GM21786 (cell line): Measurements from ENCODE around the gene TBX21.

Experiments used
- ATAC-seq: cut with Tn5 transposase; IDR thresholded peaks from one replicate; pipeline ENCODE4 v1.9.1; 2021; ENCODE audit not compliant: unreplicated experiment

The TBX21 gene, protein sequence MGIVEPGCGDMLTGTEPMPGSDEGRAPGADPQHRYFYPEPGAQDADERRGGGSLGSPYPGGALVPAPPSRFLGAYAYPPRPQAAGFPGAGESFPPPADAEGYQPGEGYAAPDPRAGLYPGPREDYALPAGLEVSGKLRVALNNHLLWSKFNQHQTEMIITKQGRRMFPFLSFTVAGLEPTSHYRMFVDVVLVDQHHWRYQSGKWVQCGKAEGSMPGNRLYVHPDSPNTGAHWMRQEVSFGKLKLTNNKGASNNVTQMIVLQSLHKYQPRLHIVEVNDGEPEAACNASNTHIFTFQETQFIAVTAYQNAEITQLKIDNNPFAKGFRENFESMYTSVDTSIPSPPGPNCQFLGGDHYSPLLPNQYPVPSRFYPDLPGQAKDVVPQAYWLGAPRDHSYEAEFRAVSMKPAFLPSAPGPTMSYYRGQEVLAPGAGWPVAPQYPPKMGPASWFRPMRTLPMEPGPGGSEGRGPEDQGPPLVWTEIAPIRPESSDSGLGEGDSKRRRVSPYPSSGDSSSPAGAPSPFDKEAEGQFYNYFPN

DNA sequence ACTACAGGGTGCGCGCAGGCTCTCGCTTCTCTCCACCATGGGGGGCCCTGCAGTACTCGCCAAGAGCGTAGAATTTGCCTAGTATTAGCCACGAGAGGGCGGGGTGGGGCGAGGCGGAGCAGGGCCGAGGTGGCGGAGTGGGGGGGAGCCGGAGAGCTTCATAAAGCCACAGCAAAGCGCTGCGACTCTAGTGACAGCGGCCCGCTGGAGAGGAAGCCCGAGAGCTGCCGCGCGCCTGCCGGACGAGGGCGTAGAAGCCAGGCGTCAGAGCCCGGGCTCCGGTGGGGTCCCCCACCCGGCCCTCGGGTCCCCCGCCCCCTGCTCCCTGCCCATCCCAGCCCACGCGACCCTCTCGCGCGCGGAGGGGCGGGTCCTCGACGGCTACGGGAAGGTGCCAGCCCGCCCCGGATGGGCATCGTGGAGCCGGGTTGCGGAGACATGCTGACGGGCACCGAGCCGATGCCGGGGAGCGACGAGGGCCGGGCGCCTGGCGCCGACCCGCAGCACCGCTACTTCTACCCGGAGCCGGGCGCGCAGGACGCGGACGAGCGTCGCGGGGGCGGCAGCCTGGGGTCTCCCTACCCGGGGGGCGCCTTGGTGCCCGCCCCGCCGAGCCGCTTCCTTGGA lies at the start of gene TBX21:
TSS of gene TBX21 (plus strand) at position 190 of the 627 bp plus-strand sequence. CDS start at position 409, 219 bp downstream.
- peak; percentile 47 for ATAC-seq

DNA sequence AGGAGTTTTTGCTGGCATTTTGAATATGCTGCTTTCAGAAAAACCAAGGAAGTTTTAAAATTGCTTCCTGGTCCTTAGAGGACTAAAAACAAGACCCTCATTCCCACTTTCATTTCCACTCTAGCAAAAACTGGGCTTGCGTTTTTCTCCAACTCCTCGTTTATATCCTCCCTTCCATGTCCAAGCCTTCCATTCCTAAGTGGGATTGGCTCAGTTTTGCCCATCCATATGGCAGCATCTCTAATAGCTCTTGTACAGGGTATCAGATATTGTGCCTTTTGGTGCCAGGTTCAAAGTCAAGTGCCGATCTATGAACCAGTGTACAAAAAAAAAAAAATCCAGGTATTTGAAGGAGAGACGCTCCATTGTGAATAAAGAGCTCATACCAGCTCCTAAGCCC lies 49.0 kb upstream of the TBX21 start:
- ATAC-seq, result no peak

DNA sequence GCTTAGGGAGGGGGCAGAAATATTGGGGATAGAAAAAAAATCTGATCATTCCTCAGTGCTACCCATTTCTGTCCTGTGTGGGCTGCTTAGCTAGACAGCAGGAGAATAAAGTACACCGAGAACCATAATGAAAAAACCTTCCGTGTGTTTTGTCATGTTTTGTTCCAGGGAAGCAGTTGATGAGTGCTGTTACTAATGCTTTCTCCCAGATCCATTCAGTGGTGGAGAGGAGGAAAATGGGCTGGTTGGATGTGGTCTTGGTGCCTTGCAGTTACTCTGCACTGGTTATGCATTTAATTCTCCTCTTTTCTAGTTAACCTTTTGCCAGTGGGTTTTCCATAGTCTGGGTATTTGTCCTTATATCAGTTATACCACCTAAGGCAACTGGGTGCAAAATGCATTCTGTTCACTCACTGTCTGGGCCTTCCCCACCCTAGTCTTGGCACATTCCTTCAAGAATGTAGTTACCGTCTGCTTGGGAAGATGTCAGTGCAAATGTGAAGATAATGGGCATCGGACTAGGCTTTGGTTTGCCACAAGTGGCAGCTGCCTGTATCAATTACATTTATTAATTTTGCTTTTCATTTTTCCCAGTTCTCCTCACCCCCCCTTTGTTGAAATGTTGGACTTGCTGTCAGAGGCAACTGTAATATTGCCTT lies 48.4 kb upstream of the TBX21 start:
- no peak for ATAC-seq

DNA sequence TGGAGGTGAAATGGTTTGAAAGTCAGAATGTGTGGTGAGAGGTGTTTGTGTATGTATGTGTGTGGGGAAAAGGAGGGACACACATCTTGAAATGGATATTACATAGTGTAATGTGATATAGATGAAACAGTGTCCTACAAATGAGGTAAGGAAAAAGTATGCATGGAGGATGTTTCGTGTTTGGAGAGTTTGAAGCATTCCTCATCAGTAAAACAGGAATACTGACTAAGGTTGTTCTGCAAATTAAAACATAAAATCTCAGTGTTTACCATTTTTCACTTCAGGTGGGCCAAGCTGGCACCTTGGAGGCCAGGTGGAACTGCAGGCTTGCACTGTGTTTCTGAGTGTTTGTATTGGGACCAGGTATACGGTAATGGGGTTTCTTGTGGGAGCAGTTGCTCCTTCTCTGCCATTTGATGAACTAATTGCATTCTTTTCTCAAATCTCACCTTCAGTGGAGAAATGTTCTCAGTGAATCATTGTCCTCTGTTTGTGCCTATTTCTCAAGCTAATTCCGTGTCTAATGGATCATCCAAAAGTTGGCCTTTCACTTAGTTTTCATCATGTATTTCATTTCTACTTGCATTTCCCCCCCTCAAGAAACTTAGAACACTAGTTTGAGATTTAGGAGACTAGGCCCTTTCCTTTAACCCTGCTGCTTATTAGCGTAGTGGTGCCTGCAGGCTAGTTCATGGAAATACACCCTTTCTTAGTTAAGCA lies 47.3 kb upstream of the TBX21 start:
- ATAC-seq, result no peak

DNA sequence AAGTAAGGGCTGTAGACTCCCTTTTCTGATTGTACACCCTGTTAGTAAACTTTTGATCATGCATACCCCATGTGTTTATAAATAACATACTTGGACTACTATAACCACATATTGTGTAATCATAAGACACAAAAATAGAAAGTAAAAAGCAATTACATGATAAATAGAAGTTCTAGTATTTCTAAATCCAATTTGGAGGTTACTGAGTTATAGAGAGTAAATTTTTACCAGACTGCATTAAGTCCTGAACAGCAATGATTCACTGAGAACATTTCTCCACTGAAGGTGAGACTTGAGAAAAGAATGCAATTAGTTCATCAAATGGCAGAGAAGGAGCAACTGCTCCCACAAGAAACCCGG lies 46.8 kb upstream of the TBX21 start:
- ATAC-seq, result no peak

DNA sequence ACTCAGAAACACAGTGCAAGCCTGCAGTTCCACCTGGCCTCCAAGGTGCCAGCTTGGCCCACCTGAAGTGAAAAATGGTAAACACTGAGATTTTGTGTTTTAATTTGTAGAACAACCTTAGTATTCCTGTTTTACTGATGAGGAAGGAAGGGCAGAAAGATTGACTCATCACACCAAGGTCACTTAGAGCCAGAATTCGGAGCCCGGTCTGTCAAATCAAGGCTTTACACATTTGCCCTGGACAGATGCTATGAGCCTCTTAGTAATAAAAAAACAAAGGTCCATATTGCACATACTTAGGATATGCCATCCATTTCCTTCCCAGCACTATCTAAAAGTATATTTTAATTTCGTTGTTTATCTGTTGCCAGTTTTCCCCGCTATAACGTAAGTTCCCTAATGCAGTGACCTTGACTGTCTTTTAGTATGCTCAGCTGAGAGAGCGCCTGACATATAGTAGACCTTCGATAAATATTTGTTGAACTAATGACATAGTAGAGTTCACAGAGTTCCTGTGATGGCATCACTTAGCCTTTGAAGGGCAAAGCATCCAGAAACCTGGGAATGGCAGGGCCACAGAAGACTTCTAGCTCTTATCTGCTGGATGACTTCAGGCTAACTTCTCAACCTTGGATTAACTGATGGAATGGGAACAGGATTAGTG lies 46.2 kb upstream of the TBX21 start:
- ATAC-seq, result no peak

DNA sequence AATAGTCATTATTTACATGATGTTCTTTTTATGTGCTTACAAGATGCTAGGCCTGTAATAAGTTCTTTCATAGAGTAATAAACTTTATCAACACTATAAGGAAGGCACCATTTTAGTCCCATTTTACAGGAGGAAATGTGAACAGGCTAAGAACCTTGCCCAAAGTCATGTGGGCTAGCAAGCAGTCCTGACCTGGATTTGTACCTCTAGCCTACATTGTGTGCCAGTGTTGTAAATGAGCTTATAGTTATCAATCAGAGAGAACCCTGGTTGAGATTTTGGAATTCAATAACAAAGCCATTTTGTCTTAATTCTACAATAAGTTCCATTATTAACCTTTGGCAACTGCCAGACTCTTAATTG lies 45.7 kb upstream of the TBX21 start:
- no peak for ATAC-seq

DNA sequence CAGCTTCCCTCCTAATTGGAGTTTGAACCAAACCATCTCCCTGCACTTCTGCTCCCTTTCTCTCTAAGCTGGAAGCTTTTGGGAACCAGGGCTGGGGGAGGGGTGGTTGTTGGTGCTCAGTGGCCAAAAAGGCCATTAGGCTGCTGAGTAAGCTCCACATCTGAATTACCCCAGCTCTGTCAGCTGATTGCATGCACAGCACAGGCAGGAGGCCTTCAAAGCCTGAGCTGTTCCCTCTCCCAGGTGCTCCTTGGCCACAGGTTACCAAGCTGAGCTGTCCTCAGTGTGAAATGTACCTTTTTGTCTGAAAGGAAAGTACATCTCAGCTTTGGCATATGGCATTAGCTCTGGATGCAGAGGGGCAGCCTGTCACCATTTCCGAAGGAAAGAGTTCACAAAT lies 45.3 kb upstream of the TBX21 start:
- ATAC-seq, result no peak

DNA sequence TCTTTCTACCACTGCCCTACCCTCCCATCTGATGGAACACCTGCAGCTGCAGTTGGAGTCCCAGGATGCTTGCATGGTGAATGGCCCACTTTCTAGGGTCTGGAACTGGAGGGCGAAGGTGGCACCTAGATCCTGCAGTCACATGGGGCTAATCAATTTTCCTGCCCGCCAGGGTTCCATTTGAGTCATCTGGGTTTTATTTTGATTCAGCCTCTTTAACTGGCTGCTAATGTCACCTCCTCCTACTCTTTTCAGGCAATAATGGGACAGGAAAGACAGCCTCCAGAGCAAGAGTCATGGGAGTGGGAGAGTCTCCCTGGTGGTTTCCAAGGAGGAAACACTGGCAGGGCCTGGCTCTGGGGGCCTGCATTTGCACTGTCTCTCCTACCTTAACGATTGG lies 42.9 kb upstream of the TBX21 start:
- ATAC-seq, result no peak

DNA sequence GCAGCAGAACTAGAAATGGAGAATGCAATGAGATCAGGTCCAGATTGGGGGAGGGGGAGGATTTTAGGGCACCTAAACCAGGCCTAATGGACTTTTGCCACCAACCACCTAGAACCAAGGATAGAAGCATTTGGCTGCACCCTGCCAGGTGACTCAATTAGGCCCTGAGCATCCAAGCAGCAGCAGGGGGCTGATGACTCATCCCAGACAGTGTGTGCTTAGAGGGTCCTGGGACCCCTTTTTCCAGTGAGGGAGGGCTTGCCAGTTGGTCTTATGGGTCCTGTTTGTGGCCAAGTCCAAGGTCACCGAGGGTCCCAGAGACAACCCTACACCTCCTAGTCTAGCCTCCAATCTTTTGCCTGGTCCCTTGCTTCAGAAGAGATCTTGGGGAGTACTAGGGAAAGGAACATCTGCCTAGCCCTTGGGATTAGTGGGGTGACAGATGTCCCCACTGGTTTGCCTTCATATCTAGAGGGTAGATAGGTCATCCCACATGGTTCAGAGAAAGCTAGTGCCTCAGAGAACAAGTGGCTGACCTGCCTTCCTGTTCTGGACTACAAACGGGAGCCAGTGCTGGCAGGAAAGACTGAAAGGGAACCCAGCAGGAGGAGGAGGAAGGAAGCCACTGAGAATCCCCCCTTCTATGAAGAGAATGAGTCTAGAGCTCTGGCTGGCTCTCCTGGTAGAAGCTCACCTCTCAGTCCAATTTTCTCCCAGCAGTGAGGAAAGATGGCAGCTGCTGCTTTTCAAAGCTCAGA lies 40.7 kb upstream of the TBX21 start:
- ATAC-seq, result no peak

DNA sequence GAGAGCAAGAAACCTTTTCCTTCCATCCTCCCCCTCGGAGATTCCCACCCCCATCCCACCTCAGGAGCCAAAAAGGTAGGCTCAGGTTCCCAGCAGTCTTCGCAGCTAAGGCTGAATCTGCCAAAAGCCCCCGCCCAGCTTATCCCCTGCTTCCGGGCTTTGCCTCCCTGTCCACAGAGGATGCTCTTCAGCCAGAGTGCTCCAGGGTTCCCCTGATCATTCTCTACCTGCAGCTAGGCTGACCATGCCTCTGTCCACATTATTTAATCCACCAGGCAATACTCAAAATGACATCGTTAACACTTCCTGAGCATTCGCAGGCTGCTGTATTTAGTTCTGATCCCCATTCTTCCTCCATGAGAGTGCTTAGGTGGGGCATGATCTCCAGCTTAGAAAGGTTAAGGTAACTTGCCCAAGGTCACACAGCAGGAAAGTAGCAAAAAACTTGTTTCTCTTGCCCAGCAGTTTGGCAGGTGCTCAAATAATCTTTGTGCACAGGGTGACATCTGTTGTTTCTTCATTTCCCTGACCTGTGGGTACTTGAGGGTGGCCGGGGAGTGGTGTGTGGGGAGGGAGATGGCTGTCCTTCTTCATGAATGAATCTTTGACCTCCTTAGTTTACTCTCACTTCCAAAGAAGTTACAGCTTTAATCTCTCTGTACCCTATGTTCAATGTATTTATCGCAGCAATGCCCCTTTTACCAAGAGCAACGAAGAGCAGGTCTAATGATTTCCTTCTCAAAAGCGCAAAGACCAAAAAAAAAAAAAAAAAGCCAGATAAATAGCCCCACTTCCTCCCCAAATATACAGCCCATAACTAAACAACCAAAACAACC lies 39.9 kb upstream of the TBX21 start:
- no peak for ATAC-seq

DNA sequence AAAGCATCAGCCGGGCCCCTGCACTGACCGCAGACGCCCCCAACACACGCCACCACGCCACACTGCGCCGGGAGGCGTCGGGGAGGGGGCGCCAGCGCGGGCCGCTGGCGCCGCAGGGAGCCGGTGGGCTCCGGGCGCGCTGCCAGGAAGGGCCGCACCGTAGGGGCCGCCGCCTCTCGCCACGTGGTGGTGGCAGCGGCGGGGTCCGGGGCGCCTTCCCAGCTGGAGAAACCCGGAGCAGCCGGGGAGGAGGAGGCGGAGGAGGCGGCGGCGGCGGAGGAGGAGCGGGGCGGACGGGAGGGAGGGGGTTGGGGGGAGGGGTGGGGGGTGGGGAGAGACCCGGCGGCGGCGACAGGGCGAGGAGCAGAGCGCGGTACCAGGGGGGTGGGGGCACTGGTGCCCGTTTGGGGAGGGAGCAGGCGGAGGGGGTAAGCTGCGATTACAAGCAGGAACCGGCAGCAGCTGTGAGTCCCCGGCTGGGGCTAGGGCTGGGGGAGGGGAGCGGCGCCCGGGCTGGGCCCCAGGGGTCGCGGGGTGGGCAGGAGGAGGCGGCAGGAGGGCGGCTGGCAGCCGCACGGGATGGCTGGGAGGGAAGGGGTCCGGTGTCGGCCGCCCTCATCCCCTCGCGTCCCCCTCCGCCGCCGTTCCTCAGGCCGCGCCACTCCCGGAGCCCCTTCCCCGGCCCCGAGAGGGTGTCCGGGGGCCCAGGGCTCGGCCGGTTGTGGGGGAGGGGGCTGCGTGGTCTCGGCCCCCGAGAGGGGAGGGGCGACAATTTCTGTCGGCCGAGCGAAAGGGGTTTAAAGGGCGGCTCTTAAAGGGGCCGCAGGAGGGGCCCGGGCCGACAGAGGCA lies 39.1 kb upstream of the TBX21 start, which contains the start of gene TBKBP1:
TSS of gene TBKBP1 (plus strand) at position 431 of the 850 bp plus-strand sequence. CDS start 1,952 bp downstream, outside the sequence.
- no peak for ATAC-seq

DNA sequence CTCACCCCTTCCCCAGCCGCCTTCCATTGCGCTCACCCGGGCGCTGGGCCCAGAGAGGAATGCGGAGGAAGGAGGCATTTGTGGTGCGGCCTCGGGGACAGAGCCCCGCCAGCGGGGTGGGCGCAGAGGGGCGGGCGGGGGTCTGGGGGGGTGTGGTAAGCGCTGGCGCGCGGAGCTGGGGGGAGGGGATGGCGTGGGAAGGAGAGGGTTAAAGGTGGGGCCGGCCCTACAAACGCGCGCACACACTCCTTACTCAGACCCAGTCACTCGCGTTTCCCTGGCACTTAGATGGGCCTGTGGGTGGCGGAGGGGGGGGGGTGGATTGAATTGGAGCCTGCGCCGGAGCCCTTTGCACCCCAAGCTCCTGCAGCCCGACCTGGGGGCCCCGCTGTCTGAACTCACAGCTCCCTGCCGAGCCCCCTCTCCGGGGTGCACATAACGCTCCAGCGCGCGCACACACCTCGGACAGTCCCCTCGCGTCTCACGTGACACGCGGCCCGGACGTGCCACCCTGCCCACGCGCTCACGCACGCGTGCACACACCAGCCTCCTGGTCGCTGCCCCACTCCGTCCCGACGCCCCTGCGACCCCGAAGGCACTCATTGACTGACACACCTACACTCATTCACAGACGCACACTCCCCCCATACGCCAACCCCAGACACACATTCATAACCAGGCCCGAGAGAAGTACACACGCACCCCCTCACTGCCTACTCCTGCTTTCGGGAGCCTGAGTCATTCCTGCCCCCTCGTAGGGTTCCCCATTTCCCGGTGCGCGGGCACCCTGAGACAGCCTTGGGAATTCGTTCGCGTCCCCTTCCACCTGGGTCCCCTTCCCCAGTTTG lies 38.2 kb upstream of the TBX21 start:
- ATAC-seq, result no peak

DNA sequence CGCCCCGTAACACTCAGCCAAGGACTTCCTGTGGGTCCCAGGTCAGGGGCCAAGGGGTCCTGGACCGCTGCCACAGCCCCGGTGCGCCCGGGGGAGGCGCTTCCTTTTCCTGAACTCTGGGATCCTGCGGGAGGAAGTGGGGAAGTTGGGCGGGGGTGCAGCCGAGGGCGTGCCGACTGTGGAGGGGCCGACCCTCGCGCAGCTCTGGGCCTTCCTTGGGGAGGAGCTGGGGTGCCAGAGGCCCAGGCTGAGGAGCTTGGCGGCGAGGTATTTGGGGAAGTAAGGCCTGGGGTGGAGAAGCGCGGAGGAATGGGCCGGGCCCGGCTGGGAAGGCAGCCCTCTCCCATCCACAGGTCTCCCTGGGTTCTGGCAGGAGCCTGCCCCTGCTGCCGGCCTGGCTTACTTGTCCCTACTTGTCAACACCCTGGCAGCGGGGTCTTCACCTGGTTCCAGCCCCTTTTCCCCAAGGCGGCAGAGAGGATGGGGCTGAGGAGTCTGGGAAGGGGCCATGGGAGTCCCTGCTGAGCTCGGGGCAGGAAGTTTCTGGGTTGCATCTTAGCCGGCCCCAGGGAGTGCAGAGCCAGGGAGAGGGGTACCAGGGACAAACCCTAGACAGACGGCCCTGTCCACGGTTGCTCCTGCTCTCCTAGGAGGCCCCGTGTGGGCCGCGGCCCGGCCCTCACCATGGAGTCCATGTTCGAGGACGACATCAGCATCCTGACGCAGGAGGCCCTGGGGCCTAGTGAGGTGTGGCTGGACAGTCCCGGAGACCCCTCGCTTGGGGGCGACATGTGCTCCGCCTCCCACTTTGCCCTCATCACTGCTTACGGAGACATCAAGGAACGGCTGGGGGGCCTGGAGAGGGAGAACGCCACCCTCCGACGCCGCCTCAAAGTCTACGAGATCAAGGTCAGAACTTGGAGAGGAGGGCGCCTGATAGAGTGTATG lies 37.3 kb upstream of the TBX21 start:
- no peak for ATAC-seq

DNA sequence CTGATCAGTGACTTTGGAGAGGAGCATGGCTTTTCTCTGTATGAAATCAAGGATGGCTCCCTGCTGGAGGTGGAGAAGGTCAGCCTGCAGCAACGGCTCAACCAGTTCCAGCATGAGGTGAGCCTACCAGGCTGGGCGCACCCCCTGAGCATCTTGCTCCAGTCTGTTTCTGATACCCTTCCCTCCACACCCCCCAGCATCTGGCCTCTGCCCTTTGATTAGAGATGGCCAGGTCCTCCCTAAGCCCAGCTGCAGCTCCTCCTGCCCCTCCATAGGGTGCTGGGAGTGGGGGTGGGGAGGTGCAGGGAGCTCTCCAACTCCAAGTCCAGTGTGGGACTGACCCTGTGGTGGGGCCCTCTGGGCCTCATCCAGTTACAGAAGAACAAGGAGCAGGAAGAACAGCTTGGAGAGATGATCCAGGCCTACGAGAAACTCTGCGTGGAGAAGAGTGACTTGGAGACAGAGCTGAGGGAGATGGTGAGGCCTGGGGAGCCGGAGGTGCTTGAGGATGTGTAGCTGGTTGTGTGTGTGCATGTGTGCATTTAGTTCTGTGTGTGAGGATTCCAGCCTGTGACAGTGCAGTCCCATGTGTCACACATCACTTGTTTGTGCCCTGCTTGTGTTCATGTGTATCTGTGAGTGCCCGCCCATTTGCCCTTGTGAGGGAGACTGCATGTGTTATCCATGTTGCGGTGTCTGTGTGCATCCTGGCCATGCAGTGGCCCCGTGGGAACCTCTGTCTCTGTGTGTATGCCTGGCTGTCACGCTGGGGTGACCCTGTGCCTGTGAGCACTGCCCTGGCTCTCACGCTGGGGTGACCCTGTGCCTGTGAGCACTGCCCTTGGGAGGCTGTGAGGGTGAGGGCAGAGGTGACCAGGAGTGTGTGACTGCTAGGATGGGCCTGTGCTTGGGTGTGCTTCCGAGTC lies 36.1 kb upstream of the TBX21 start:
- ATAC-seq, result no peak
